Activated CD4-positive, alpha-beta T cell treated with anti-CD3 and anti-CD28 coated beads for 36 hours (primary cell): ENCODE measurements around the gene LSAMP. TPM values are rescaled to one million over a fixed set of nuclear protein-coding genes. Genes with fewer than 3 reads are reported as not detected.

ENCODE experiments used
- ATAC-seq: fragments of 200-7000 bp; cut with Tn5 transposase; one replicate; pipeline ENCODE4 v1.10.0; 2021; ENCODE audit warnings: mild to moderate bottlenecking, moderate library complexity
- CTCF ChIA-PET: fragments of 350-600 bp; sonication (Branson Sonifier 250); formaldehyde crosslinking; loops from one replicate; lab custom pipeline; 2021; ENCODE audit warnings: antibody characterized with exemption; lab: Charles Lee
- POLR2A ChIA-PET: fragments of 350-600 bp; sonication (Branson Sonifier 250); formaldehyde crosslinking; loops from one replicate; lab custom pipeline; 2021; ENCODE audit warnings: antibody characterized with exemption, inconsistent platforms; lab: Charles Lee
- DNase-seq: peaks from one replicate; pipeline ENCODE4 v3.0.0-alpha.2; 2020
- H3K27ac Mint-ChIP-seq: one replicate; pipeline ENCODE4 v1.8.0; 2021; ENCODE audit warnings: mixed read lengths
- H3K27me3 Mint-ChIP-seq: one replicate; pipeline ENCODE4 v1.8.0; 2021; ENCODE audit warnings: mixed read lengths
- H3K36me3 Mint-ChIP-seq: one replicate; pipeline ENCODE4 v1.8.0; 2021; ENCODE audit warnings: low read depth, mixed read lengths
- H3K4me1 Mint-ChIP-seq: one replicate; pipeline ENCODE4 v1.8.0; 2021; ENCODE audit warnings: mixed read lengths
- H3K4me3 Mint-ChIP-seq: one replicate; pipeline ENCODE4 v1.8.0; 2021; ENCODE audit warnings: mild to moderate bottlenecking, moderate library complexity, mixed read lengths
- H3K9me3 Mint-ChIP-seq: one replicate; pipeline ENCODE4 v1.8.0; 2021; ENCODE audit warnings: low read depth, mixed read lengths
- intact Hi-C, 2 experiments: fragments of 100-400 bp; cut with DNase I in 1 of 2; cut with micrococcal nuclease in 1 of 2; formaldehyde crosslinking; loops; one replicate each; pipeline versions ENCODE4 v1.14.2 to v1.15.1; 2022 to 2024; cut with DNase I, micrococcal nuclease
- total RNA-seq, 2 experiments: library from RNA; stranded (reverse); gene quantifications; one replicate each; pipeline ENCODE4 v1.2.3, GENCODE V29; 2021

LSAMP gene
- total RNA-seq, 2 experiments from 2014 or later, result not detected

DNA sequence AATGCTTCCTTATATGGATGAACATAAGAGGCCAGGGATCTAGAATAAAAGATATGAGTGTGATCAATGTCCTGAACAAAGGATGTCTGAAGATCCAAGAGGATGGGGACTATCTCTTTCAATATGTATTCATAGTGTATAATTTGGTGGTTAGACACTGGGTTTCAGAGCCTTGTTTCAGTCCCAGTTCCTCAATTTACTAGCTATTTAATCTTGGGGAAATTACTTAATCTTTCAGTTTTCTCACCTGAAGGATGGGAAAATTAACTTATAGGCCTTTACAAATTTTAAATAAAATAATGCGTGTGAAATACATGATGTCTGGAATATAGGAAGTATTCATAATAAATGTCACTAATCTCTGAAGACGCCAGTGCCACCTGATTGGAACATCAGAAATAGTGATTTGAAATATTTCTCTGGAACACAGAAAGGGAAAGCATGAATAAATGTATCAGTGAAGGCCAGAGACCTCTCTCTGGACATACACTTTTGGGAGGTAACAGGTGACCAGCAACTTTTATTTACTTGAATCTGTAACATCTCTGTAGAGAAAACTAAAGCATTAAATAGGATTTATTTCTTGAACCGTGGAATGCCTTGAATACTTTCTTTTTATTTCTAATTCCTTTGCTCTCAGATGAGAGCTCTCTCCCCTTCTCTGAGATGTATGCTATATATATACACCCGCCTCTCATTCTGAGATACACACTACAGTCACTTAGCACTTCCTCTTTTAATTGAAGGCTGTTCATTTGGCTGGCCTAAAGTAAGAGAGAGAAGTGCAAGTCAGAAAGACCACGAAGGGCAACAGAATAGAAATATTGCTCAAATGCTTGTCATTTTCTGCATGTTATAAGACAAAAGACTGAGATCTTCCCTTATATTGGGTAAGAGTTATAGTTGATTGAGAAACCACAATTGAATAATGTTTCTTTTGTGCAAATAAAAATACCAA is 407.1 kb downstream of the LSAMP start:
- no peak for ATAC-seq
- POLR2A ChIA-PET, result no interaction called here
- no peaks in the 10 kb centered on the region for H3K36me3 Mint-ChIP-seq

GRCh38 chr3:116035429-116035828 is 409.9 kb downstream of the LSAMP start:
- H3K9me3 Mint-ChIP-seq, result no peaks in the 10 kb centered on the region
- no peak for ATAC-seq
- DNase-seq, result no peak
- no peaks in the 10 kb centered on the region for H3K4me1 Mint-ChIP-seq
- H3K4me3 Mint-ChIP-seq, result no peak overlapping the region
- no peaks in the 10 kb centered on the region for H3K27me3 Mint-ChIP-seq
- ChIA-PET POLR2A (no interaction called here), CTCF (interaction anchor here (0.6 kb wide), 2 partner anchors 577 to 651 kb away, joined by 3 read pairs; no protein-coding TSS in a partner anchor)
- intact Hi-C loops, result no loop called here
- H3K36me3 Mint-ChIP-seq, result no peaks in the 10 kb centered on the region
- no peak overlapping the region for H3K27ac Mint-ChIP-seq

More for the DNA sequence above, 407.1 kb downstream of the LSAMP start:
- no peak overlapping the region for H3K27ac Mint-ChIP-seq
- CTCF ChIA-PET, result no interaction called here
- intact Hi-C loops, result no loop called here
- H3K4me1 Mint-ChIP-seq, result no peaks in the 10 kb centered on the region
- no peaks in the 10 kb centered on the region for H3K27me3 Mint-ChIP-seq
- H3K4me3 Mint-ChIP-seq, result no peak overlapping the region
- no peaks in the 10 kb centered on the region for H3K9me3 Mint-ChIP-seq
- no peak for DNase-seq

DNA sequence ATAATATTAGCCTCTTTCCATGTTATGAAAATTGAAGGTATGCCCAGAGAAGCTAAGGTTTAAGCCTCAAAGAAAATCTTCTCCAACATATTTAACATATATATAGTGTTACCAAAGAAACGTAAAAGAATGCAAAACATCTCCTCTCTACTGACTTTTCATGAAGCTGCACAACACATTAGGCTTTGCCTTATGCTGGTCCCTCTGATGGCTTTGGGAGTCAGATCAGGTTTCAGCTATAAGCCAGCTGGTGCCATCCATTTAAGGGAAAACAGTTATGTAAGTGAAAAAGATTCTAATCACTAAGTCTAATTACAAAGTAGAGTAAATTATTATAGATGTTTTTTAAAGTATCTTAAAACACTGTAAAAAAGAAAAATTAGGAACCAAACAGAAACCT is 410.5 kb downstream of the LSAMP start:
- POLR2A ChIA-PET, result no interaction called here
- Mint-ChIP-seq H3K27me3 (no peaks in the 10 kb centered on the region), H3K4me1 (no peaks in the 10 kb centered on the region), H3K27ac (no peak overlapping the region), H3K9me3 (no peaks in the 10 kb centered on the region), H3K4me3 (no peak overlapping the region), H3K36me3 (no peaks in the 10 kb centered on the region)
- ATAC-seq (no peak), DNase-seq (no peak)
- intact Hi-C loops, result no loop called here
- CTCF ChIA-PET, result interaction anchor here (0.6 kb wide), 1 partner anchor 576 kb away, joined by 3 read pairs; no protein-coding TSS in a partner anchor

DNA sequence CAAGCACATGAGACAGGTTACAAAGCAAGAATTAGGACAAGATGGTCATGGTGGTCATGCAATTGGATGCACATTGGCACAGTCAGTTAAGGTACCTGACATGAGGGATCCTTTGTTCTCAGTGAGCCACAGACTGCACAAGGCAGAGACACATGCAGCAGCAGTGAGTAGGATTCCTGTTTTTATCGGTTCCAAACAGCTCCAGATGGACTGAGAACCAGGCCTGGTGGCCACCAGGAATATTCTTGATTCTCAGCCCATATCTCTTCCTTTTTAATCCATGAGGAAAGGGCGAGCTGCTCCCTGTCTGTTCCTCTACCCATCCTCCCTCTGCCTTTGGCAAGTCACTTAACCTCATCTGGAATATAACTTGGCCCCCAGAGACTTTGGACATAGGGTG is 411.2 kb downstream of the LSAMP start:
- ChIA-PET CTCF (no interaction called here), POLR2A (no interaction called here)
- Mint-ChIP-seq H3K4me3 (no peak overlapping the region), H3K27me3 (no peaks in the 10 kb centered on the region), H3K4me1 (no peaks in the 10 kb centered on the region), H3K36me3 (no peaks in the 10 kb centered on the region), H3K9me3 (no peaks in the 10 kb centered on the region), H3K27ac (no peak overlapping the region)
- no peak for DNase-seq
- ATAC-seq, result no peak
- intact Hi-C loops, result no loop called here

- Mint-ChIP-seq H3K36me3 (no peaks in the 10 kb centered on the region), H3K4me3 (no peak overlapping the region), H3K4me1 (no peaks in the 10 kb centered on the region), H3K27ac (no peak overlapping the region), H3K27me3 (no peaks in the 10 kb centered on the region), H3K9me3 (no peaks in the 10 kb centered on the region)
- no peak for DNase-seq
- no peak for ATAC-seq
- POLR2A ChIA-PET, result no interaction called here
- intact Hi-C loops, result no loop called here
- CTCF ChIA-PET, result no interaction called here
Observed at GRCh38 chr3:116033516-116033915, 411.8 kb downstream of the LSAMP start.

DNA sequence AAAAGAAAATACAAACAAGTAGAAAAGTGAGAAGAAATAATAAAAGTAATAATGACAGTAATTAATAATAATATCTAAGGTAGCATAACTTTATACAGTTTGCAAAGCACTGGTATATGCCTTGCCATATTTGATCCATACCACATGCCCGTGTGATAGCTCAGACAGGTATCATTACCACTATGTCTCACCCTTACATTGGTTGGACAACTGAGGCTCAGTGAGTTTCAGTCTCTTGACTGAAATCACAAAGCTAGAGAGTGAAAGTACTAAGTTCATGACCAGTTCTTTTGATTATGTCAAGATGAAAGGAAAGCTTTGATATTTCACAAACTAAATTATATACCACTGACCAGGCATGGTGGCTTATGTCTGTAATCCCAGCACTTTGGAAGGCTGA is 413.1 kb downstream of the LSAMP start:
- POLR2A ChIA-PET, result no interaction called here
- Mint-ChIP-seq H3K36me3 (no peaks in the 10 kb centered on the region), H3K4me3 (no peak overlapping the region), H3K4me1 (no peaks in the 10 kb centered on the region), H3K27me3 (no peaks in the 10 kb centered on the region), H3K9me3 (no peaks in the 10 kb centered on the region), H3K27ac (no peak overlapping the region)
- ATAC-seq, result no peak
- CTCF ChIA-PET, result interaction anchor here (0.8 kb wide), 1 partner anchor 66 kb away, joined by 3 read pairs; no protein-coding TSS in a partner anchor
- intact Hi-C loops, result no loop called here
- DNase-seq, result no peak

DNA sequence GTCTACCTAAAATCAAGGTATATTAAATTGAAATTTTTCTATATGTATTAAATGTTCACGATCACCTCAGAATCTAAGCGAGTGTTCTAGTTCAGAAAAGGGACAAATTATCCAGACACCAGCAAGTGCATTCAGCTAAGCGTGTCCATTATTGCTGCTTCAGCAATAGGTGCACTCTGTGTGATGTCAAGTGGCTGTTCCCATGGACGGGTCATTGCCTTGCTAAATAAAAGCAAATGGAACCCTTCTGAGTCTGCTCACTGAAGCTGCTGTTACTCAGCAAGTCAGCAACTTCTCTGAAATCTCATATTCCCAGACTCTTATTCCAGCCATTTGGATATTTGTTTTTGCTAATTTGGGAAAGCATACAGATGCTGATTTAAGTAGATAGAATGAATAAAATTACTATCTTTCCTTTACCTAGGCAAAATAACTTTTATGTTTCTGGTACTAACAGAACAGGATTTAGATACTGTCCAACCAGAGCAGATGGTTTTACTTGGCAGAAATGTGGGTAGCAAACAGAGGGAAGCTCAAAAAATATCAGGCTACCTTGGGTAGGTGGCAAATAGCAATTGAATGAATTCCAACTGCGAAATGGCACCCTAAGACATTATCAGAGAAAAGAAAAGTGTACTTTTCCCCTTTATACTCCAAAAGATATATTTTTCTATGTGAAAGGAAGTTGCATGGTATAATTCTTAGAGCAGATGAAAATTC is 415.0 kb downstream of the LSAMP start:
- intact Hi-C loops, result no loop called here
- no peaks in the 10 kb centered on the region for H3K36me3 Mint-ChIP-seq
- ChIA-PET CTCF (interaction anchor here (0.6 kb wide), 1 partner anchor 796 kb away, joined by 3 read pairs; no protein-coding TSS in a partner anchor), POLR2A (no interaction called here)
- DNase-seq (no peak), ATAC-seq (no peak)
- no peaks in the 10 kb centered on the region for H3K27me3 Mint-ChIP-seq
- H3K9me3 Mint-ChIP-seq, result no peaks in the 10 kb centered on the region
- no peaks in the 10 kb centered on the region for H3K4me1 Mint-ChIP-seq
- no peak overlapping the region for H3K27ac Mint-ChIP-seq
- H3K4me3 Mint-ChIP-seq, result no peak overlapping the region

- no peaks in the 10 kb centered on the region for H3K27me3 Mint-ChIP-seq
- no peaks in the 10 kb centered on the region for H3K4me1 Mint-ChIP-seq
Observed at GRCh38 chr3:116029266-116029665, 416.0 kb downstream of the LSAMP start.

GRCh38 chr3:116028157-116028556 is 417.1 kb downstream of the LSAMP start:
- H3K4me1 Mint-ChIP-seq, result no peaks in the 10 kb centered on the region
- no peak overlapping the region for H3K4me3 Mint-ChIP-seq
- no peak overlapping the region for H3K27ac Mint-ChIP-seq
- no peaks in the 10 kb centered on the region for H3K36me3 Mint-ChIP-seq
- CTCF ChIA-PET, result no interaction called here
- H3K9me3 Mint-ChIP-seq, result no peaks in the 10 kb centered on the region
- no peak for ATAC-seq
- DNase-seq, result no peak
- intact Hi-C loops, result no loop called here
- POLR2A ChIA-PET, result no interaction called here
- H3K27me3 Mint-ChIP-seq, result no peaks in the 10 kb centered on the region

More at GRCh38 chr3:116029266-116029665, 416.0 kb downstream of the LSAMP start:
- H3K9me3 Mint-ChIP-seq, result no peaks in the 10 kb centered on the region
- ChIA-PET CTCF (no interaction called here), POLR2A (no interaction called here)
- ATAC-seq (no peak), DNase-seq (no peak)
- H3K27ac Mint-ChIP-seq, result no peak overlapping the region
- no peak overlapping the region for H3K4me3 Mint-ChIP-seq
- intact Hi-C loops, result no loop called here
- H3K36me3 Mint-ChIP-seq, result no peaks in the 10 kb centered on the region

GRCh38 chr3:116020989-116021388 is 424.3 kb downstream of the LSAMP start:
- intact Hi-C loops, result no loop called here
- Mint-ChIP-seq H3K4me3 (no peak overlapping the region), H3K27me3 (no peaks in the 10 kb centered on the region), H3K4me1 (no peaks in the 10 kb centered on the region), H3K27ac (no peak overlapping the region), H3K36me3 (no peaks in the 10 kb centered on the region), H3K9me3 (no peaks in the 10 kb centered on the region)
- no peak for ATAC-seq
- ChIA-PET POLR2A (no interaction called here), CTCF (no interaction called here)
- DNase-seq, result no peak

DNA sequence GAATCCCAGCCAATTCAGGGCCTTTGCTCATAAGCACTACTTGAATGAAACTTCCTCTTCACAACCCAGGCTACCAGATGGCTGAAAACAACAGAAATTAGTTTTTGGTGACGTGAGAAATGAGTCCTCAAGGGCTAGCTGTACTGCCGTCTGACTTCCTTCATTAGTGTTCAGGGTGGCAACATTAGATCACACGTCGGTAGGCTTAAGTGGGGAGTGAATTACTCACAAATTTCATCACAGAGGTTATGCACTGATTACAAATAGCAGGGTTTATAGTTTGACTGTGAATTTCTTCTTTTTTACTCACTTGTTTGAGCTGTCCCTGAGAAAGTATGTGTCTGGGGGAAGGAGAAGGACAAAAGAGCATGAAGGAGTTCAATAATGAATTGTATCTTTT is 424.8 kb downstream of the LSAMP start:
- POLR2A ChIA-PET, result no interaction called here
- intact Hi-C loops, result no loop called here
- Mint-ChIP-seq H3K36me3 (no peaks in the 10 kb centered on the region), H3K4me1 (no peaks in the 10 kb centered on the region), H3K9me3 (no peaks in the 10 kb centered on the region), H3K4me3 (no peak overlapping the region), H3K27me3 (no peaks in the 10 kb centered on the region), H3K27ac (no peak overlapping the region)
- DNase-seq (no peak), ATAC-seq (no peak)
- CTCF ChIA-PET, result no interaction called here
